Large intestine (tissue), 3 donors: ENCODE results near the gene TNNC2. TPM values are rescaled to one million over a fixed set of nuclear protein-coding genes. Genes with fewer than 3 reads are reported as not detected.
"Not testable (repeated sequence)": the region's sequence is repeated elsewhere in the genome, so short reads cannot be mapped to it uniquely, and the experiment has no call there.

Source experiments
- DNase-seq, 2 donors: peaks; one replicate each; pipeline versions ENCODE4 v3.0.0 to v3.0.0-alpha.2; 2013
- H3K27ac ChIP-seq: one replicate; pipeline ENCODE4 v1.5.1; 2013; ENCODE audit warnings: low read length
- H3K27me3 ChIP-seq: 2 replicates; pipeline ENCODE4 v1.6.1; 2013; ENCODE audit warnings: low read length; ENCODE audit not compliant: control insufficient read depth, insufficient read depth
- H3K36me3 ChIP-seq: 2 replicates; pipeline ENCODE4 v1.6.1; 2013; ENCODE audit warnings: low read length; ENCODE audit not compliant: control insufficient read depth, insufficient read depth
- H3K4me1 ChIP-seq: one replicate; pipeline ENCODE4 v1.6.1; 2013; ENCODE audit warnings: low read length; ENCODE audit not compliant: control insufficient read depth, insufficient read depth
- H3K4me3 ChIP-seq: one replicate; pipeline ENCODE4 v1.5.1; 2013; ENCODE audit warnings: low read length
- H3K9me3 ChIP-seq: one replicate; pipeline ENCODE4 v1.6.1; 2013; ENCODE audit warnings: mild to moderate bottlenecking, low read depth, low read length, moderate library complexity; ENCODE audit not compliant: control insufficient read depth
- WGBS: methylation state at CpG from one replicate; pipeline ENCODE4 v1.1.5; 2013; ENCODE audit warnings: low lambda C conversion rate; ENCODE audit not compliant: insufficient coverage; 5-methylcytosine and 5-hydroxymethylcytosine counted together
- polyA plus RNA-seq: library from polyadenylated mRNA; unstranded; fragments of 120-200 nt; gene quantifications from one replicate; pipeline ENCODE4 v1.2.1, GENCODE V29; 2013

TNNC2 gene
- polyA plus RNA-seq, 1 donor, result 10.9 TPM

DNA sequence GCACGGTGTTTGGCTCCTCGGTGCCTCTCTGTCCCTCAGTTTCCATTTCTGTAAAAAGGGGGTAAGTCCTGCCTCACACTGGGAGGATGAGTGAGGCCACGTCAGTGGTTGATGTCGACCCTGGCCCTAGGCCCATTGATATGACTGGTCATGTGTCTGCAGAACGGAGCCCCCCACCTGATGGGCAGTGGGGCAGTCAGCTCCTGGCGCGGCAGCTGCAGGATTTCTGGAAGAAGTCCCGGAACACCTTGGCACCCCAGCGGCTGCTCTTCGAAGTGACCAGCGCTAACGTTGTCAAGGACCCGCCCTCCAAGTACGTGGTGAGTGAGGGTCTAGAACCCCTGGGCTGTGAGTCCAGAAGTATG lies 7.7 kb upstream of the TNNC2 start:
- H3K4me3 ChIP-seq, result peak overlapping the region; percentile 58
- peaks cover 9% of the 10 kb centered on the region for H3K4me1 ChIP-seq
- no peaks in the 10 kb centered on the region for H3K36me3 ChIP-seq
- H3K27ac ChIP-seq, result no peak overlapping the region
- no peak for DNase-seq
- no peaks in the 10 kb centered on the region for H3K27me3 ChIP-seq
- no CpG with 5 or more reads among the region's 14 CpGs for WGBS
- no peaks in the 10 kb centered on the region for H3K9me3 ChIP-seq

DNA sequence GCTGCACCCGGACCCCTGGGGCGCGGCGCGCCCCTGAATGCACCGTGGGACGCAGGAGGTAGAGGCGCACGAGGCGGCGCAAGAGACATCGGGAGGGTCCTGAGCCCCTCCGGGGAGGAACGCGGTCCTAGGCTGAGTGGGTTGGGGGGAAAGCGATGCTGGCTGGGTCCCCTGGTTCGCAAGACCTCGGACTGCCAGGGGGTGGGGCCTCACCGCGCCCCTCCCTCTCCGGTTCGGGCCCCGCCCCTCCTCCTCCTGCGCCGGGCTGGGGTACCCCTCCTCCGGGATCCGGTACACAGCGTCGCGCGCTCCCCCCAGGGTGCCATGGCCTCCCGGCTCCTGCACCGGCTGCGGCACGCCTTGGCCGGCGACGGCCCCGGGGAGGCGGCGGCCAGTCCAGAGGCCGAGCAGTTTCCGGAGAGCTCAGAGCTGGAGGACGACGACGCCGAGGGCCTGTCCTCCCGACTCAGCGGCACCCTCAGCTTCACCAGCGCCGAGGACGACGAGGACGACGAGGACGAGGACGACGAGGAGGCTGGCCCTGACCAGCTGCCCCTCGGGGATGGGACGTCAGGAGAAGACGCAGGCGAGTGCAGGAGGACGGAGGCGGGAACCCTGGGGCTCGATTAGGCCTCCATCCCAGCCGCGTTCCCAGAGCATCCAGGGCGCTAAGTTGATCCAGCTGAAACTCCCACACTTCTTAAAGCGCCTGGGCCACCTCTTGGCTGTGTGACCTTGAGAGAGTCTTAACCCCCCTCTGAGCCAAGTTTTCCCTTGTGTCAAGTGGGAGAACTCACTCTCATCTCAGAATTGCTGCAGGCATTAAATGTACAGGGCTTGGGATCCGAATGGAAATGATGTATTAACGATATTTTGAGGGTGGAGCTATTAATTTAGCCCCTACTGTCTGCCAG lies 7.0 kb upstream of the TNNC2 start:
- H3K4me1 ChIP-seq, result peaks cover 9% of the 10 kb centered on the region
- H3K4me3 ChIP-seq, result peak overlapping the region; percentile 58
- no peaks in the 10 kb centered on the region for H3K27me3 ChIP-seq
- no peaks in the 10 kb centered on the region for H3K36me3 ChIP-seq
- no CpG with 5 or more reads among the region's 71 CpGs for WGBS
- H3K27ac ChIP-seq, result peak overlapping the region; percentile 24
- peak; percentile 53 to 71 for DNase-seq
- H3K9me3 ChIP-seq, result no peaks in the 10 kb centered on the region

DNA sequence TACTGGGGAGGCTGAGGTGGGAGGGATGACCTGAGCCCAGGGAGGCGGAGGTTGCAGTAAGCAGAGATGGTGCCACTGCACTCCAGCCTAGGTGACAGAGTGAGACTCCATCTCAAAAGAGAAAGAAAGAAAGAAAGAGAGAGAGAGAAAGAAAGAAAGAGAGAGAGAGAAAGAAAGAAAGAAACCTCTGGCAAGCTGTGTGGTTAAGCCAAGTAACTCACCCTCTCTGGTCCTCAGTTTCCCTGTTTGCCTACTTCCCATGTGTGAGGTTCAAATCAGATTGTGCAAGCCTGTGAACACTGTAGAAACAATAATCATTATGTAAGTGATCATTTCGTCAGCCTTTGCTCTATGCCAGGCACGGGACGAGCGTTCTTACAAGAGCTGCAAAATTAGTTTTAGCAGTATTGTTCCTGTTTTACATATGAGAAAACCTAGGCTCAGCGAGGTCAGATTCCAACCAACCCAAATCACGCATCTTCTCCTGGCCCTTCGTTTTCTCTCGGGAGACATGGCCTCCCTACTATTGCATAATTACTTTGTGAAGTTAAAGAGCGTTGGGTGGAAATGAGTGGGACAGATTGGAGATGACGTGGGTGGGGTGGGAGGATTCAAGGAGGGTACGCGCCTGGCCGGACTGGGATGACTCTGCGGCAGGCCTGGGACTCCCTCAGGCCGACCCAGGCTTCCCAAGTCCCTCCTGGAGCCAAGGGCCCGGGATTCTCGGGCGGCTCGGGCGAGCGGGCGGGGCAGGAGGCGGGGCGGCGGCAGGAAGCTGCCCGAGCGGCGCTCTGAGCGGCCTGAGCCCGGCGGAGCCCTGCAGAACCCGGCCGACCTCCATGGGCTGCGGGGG lies 6.1 kb upstream of the TNNC2 start, which contains the start of gene SNX21:
Gene SNX21, plus strand, starts transcription at position 770 of the 853 bp plus-strand sequence. CDS start 121 bp downstream, outside the sequence.
- Histone ChIP-seq H3K27me3 (no peaks in the 10 kb centered on the region), H3K36me3 (no peaks in the 10 kb centered on the region), H3K4me1 (peaks cover 9% of the 10 kb centered on the region), H3K27ac (peak within 1 kb of the TSS; percentile 24), H3K9me3 (no peaks in the 10 kb centered on the region), H3K4me3 (peak within 1 kb of the TSS; percentile 58)
- peak; percentile 72 to 84 for DNase-seq
- no CpG with 5 or more reads among the region's 35 CpGs for WGBS

DNA sequence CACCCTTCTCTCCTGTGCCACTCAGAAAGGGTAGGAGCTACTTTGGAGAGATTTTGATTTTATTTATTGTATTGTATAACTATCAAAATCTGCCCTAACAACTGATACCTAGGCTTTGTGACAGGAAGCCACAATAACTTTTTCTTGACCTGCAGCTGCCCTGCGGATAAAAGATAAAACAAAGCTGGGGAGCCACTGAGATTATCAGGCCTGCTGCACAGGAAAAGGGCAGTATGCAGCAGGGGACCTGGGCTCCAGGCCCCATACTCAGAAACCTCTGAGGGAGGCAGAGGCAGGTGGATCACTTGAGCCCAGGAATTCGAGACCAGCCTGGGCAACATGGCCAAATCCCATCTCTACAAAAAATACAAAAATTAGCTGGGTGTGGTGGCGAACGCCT lies 5.5 kb upstream of the TNNC2 start:
- Histone ChIP-seq H3K27me3 (no peaks in the 10 kb centered on the region), H3K4me1 (peaks cover 9% of the 10 kb centered on the region), H3K9me3 (no peaks in the 10 kb centered on the region), H3K27ac (no peak overlapping the region), H3K4me3 (no peak overlapping the region), H3K36me3 (no peaks in the 10 kb centered on the region)
- WGBS, result no CpG with 5 or more reads among the region's 4 CpGs
- DNase-seq, result no peak

DNA sequence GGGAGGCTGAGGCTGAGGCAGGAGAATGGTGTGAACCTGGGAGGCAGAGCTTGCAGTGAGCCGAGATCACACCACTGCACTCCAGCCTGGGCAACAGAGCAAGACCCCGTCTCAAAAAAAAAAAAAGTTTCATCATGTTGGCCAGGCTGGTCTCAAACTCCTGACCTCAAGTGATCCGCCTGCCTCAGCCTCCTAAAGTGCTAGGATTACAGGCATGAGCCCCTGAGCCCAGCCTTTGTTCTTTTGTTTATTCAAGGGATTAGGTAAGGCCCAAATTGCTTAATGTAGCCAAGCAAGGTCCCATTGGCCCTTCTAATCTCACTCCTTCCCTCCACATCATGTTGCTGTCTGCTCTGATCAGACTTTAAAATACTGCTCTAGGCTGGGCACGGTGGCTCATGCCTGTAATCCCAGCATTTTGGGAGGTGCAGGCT lies 2.6 kb upstream of the TNNC2 start:
- not testable (repeated sequence) for H3K27ac ChIP-seq, H3K27me3 ChIP-seq, H3K4me3 ChIP-seq, H3K4me1 ChIP-seq, H3K36me3 ChIP-seq, DNase-seq, H3K9me3 ChIP-seq
- no CpG with 5 or more reads among the region's 4 CpGs for WGBS

DNA sequence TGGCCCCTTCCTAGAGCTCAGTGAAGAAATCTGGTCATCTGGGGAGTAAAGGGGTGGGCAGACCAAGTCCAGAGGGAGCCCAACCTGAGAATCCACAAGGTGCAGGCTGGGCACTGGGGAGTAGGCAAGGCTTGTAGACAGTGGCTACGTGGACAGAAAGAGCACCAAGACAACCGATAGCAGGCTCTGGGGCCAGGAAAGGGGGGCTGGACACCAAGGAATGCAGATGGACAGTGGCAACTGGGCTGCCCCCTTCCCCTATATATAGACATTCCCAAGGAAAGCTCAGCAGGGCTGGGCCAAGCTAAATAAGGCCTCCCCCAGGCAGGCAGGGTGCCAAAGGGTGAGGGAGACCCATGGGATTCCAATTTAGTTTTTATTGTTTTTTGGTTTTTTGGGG lies 1.5 kb upstream of the TNNC2 start:
- Histone ChIP-seq H3K9me3 (peaks cover 6% of the 10 kb centered on the region), H3K4me1 (peaks cover 5% of the 10 kb centered on the region), H3K27ac (no peak overlapping the region), H3K36me3 (no peaks in the 10 kb centered on the region), H3K4me3 (no peak overlapping the region), H3K27me3 (peaks cover 9% of the 10 kb centered on the region)
- no CpG with 5 or more reads among the region's 2 CpGs for WGBS
- DNase-seq, result no peak

DNA sequence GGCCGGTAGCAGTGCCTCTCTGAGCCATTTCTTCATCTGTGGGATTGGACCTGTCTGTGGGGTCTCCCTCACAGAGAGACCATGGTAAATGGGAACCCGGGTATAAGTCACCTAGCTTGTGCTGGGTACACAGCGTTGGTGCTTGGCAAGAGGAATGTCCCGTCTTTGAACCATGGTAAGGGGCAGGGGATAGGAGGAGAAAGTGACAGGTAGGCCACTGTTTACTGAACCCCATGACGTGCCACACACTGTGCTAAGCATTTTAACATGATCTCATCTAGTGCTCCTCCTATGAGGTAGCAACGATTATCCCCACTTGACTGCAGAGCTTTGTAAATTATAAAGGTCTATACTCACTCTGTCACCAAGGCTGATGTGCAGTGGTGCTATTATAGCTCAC lies 600 bp upstream of the TNNC2 start:
- Histone ChIP-seq H3K4me1 (peaks cover 9% of the 10 kb centered on the region), H3K36me3 (no peaks in the 10 kb centered on the region), H3K27me3 (peaks cover 18% of the 10 kb centered on the region), H3K9me3 (peaks cover 6% of the 10 kb centered on the region), H3K4me3 (no peak overlapping the region), H3K27ac (no peak overlapping the region)
- DNase-seq, result no peak
- no CpG with 5 or more reads among the region's 6 CpGs for WGBS

DNA sequence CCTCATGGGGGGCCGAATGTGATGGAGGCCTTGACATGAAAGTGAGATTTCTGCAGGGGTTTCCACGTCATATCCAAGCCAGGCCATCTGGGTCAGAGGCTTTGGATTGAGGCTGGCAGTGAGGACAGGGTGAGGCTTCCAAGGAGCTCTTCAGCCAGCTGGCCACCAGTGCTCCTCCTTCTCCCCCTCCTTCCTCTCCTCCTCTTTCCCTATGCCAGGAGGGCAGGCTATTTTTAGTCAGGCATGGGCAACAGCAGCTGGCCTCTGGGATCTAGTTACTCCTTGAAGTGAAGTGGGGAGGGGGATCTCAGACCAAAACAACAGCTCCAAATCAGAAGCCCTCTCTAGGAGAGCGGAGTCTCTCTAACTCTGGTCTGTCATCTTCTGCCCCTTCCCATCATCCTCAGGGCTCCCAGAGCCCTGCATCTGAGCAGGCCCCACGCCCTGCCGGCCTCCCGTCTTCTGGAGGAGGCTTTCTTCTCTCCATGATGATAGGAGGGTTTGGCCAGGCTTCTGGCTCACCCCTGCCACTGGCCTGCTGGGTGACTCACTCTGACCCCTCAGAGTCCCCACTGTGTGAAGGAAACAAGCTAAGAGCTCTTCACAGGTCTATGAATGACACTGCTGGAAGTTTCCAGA lies 612 bp downstream of the TNNC2 start:
- no peak overlapping the region for H3K27ac ChIP-seq

DNA sequence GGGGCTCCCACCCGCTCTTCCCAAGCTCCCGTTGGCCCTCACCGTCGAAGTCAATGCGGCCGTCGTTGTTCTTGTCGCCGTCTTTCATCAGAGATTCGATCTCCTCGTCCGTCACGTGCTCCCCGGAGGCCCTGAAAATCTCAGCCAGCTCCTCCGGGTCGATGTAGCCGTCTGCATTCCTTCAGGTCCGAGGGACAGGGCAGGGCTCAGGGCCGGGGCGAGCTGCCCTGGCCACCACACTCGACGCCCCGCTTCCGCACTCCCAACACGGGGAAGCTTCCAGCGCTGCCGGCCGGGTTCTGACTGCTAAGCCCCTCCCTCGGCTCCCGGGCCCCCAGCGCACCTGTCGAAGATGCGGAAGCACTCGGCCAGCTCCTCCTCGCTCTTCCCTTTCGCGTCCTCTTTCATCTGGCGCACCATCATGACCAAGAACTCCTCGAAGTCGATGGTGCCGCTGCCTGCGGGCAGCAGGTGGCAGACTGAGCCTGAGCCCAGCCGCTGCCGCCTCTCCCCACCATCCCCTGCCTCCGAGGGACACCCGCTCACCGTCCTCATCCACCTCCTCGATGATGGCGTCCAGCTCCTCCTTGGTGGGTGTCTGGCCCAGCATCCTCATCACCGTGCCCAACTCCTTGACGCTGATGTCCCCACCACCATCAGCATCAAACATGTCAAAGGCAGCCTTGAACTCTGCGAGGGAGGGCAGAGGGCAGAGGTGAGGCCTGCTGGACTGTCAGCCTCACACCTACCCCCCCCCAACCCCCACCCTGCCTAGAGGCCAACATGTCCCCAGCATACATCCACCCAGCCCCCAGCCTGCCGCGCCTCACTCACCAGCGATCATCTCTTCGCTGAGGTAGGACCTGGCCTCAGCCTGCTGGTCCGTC lies 2.9 kb downstream of the TNNC2 start:
- Histone ChIP-seq H3K9me3 (peaks cover 6% of the 10 kb centered on the region), H3K27me3 (peaks cover 21% of the 10 kb centered on the region), H3K4me1 (peaks cover 19% of the 10 kb centered on the region), H3K4me3 (peak overlapping the region; percentile 27), H3K27ac (no peak overlapping the region), H3K36me3 (no peaks in the 10 kb centered on the region)
- DNase-seq, result peak; percentile 61 to 65
- WGBS, result no CpG with 5 or more reads among the region's 57 CpGs

More for the DNA sequence above, 612 bp downstream of the TNNC2 start:
- no peaks in the 10 kb centered on the region for H3K36me3 ChIP-seq
- H3K9me3 ChIP-seq, result peaks cover 6% of the 10 kb centered on the region
- no peak overlapping the region for H3K4me3 ChIP-seq
- H3K4me1 ChIP-seq, result peaks cover 19% of the 10 kb centered on the region
- DNase-seq, result no peak
- peaks cover 21% of the 10 kb centered on the region for H3K27me3 ChIP-seq
- no CpG with 5 or more reads among the region's 6 CpGs for WGBS
